HG03175 (cell line): ENCODE measurements around the gene SSRP1.

ENCODE experiments used
- ATAC-seq: cut with Tn5 transposase; IDR thresholded peaks from one replicate; pipeline ENCODE4 v1.9.1; 2021; ENCODE audit warnings: mild to moderate bottlenecking, moderate library complexity; ENCODE audit not compliant: unreplicated experiment

Gene SSRP1

GRCh38 chr11:57359896-57360690 lies 24.4 kb upstream of the SSRP1 start:
- no peak for ATAC-seq

DNA sequence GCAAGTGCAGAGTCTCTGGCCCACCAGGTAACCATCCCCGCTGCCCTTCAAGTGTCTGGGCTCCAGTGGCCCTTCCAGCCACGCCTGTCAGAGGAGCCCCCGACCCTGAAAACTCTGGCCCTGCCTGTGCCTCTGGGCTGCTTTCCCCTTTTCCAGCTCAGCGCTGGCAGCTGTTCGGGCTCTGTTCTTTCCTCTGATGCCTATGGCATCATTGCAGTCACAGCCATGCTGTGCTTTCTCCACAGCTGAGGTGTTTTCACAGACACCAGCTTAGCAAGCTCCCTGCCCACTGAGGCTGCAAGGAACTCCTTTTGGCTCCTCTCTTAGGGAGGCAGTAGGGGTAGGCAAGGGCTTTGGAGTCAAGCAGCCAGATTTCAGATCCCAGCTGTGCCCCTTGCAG lies 23.7 kb upstream of the SSRP1 start:
- no peak for ATAC-seq

- no peak for ATAC-seq
Observed at GRCh38 chr11:57358991-57359390, 23.3 kb upstream of the SSRP1 start.

GRCh38 chr11:57358543-57358961 lies 22.9 kb upstream of the SSRP1 start:
- ATAC-seq = no peak

DNA sequence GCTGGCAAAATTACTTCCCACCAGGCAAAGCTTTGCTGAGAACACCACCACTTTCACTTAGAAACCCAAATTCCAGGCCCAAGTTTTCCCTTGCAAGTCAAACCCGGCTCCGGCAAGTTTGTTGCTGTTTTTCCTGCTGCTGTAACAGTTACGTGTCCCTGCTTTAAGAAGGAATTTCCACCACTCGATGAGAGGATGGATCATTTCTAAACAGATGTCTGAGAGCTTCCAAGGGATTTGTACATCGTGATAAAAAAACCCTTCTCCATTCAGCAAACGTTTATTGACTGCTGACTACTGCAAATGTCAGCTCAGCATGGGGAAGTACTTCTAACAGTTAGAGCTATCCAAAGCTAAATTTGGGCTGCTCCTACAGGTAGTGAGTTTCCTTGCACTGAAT lies 22.2 kb upstream of the SSRP1 start:
- no peak for ATAC-seq

- ATAC-seq = no peak
Observed at GRCh38 chr11:57357310-57357709, 21.6 kb upstream of the SSRP1 start.

DNA sequence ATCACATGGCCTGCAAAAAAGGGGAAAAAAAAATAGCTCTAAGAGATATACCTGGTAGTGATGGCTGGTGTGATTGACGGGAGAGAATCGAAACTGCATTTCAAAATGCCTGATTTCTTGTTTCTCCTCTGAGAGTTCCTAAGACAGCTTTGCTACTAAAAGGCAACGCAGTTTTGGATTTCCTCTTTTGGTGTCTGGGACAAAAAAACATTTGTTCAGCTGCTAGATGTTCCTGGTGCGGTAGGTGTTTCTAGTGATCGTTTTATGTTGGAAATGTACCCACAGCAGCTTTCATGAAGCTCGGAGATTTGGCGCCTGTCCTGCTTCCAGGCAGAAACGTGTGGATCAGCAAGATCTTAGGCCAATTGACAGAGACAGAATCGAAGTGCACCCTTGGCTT lies 20.6 kb upstream of the SSRP1 start:
- no peak for ATAC-seq

- ATAC-seq = no peak
Observed at GRCh38 chr11:57354699-57355098, 19.0 kb upstream of the SSRP1 start.

DNA sequence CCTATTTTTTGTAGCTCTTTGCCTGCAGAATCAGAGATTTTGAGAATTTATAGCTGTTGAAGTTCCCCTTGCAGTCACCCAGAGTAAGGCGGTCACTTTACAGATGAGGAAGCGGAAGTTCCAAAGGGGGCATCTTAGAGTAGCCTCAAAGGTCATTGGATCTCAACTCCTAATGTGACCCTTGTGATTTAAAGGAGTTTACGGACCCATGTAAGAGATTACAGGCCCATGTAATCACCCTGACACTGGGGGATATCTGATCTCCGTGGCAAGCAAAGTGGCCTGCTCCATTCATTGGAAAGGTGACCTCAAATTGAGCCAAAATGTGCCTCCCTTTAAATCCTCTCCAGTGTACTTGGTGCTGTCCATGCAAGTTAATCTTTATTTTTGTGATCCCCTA lies 18.2 kb upstream of the SSRP1 start:
- no peak for ATAC-seq

- ATAC-seq = no peak
Observed at GRCh38 chr11:57353446-57353845, 17.8 kb upstream of the SSRP1 start.

- no peak for ATAC-seq
Observed at GRCh38 chr11:57353036-57353435, 17.3 kb upstream of the SSRP1 start.

GRCh38 chr11:57349491-57350274 lies 14.0 kb upstream of the SSRP1 start:
- ATAC-seq = no peak

DNA sequence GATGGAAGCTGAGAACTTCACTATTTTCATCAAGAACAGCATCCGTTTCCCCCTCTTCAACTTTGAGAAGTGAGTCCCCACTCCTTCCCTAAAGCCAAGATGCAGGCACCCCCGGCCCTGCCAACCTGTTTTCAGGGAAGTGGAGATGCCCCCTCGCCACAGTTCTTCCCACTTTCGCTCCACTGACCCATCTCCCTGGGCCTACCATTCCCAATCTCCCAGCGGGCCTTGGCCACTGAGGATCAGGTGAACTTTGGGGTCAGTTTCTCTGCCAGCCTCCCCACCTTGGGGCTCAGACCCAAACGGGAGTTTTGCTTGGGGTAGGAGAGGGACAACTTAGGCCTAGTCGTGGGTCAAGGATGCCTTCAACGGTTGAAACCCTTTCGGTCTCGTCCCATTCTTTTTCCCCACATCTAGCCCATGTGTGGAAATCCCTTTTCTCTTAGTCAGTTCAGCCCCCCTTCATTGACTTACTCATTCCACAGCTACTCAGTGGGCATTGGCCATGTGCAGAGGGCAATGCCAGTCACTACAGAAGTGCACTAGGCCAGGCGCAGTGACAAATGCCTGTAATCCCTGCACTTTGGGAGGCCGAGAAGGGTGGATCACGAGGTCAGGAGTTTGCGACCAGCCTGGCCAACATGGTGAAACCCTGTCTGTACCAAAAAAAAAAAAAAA lies 13.1 kb upstream of the SSRP1 start:
- no peak for ATAC-seq

GRCh38 chr11:57348052-57348451 lies 12.4 kb upstream of the SSRP1 start:
- ATAC-seq = no peak

- ATAC-seq = no peak
Observed at GRCh38 chr11:57347336-57347735, 11.6 kb upstream of the SSRP1 start.

DNA sequence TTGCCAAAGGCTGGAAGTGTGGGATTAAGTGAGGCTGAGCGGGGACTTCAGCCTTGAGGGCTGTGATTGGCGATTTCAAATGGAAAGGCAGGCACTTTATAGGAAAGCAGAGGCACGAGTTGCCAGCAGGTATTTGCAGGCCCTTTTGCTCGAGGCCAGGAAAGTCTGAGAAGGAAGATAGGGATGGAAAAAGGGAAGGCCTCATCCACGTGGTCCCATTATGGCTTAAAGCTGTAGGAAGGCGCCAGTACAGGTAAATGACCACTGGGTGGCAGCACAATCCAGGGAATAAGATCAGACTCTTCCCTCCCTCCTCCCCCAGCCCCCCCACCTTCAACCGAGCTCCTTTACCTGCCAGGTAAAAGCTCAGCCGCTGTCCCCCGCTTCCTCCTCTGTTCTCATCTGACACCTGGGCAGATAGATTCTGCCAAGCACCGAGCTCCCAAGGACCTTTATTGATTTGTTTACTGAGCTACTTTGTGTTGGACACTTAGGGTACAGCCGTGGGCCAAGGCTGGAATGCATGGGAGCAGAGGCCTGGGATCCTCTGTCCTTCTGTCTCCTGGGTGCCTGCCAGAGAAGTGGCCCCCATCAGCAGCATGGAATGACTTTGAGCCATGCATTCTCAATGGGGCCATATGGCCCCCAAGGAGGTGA lies 10.0 kb upstream of the SSRP1 start:
- peak; percentile 59 for ATAC-seq

DNA sequence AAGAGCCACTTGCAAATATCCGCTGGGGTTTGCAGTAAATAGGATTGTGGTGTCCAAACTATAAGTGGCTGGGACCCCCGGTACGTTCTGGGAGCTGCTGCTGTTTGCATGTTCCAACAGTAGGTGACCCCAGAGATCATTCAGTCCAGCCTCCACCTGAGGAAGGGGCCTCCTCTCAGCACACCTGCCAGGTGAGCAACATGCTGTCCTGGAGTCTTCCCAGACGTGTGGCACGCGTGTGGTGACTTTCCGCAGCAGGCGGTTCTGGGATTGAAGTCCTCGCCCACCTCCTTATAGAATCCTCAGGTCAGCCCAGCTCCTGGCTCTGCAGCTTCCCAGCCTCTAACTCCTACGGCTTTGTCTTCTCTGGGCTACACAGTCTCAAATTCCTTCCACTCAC lies 9.1 kb upstream of the SSRP1 start:
- ATAC-seq = no peak

DNA sequence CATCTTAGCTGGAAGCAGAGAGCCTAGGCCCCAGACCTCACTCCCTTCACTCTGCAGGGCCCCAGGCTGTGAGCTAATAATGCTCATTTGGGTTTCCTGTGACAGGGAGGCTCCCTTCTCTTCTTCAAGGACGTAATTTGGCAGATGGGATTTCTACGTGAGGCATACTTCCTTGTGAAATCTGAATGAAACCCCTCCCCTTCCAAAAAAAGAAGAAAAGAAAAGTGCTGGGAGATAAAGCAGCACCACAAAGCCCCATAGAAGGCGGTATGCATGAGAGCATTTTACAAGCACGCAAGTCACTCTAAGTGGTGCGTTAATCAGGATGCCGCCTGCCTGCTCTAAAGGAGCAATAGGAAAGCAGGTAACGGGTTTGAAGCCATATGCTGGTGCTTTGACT lies 8.1 kb upstream of the SSRP1 start:
- no peak for ATAC-seq

DNA sequence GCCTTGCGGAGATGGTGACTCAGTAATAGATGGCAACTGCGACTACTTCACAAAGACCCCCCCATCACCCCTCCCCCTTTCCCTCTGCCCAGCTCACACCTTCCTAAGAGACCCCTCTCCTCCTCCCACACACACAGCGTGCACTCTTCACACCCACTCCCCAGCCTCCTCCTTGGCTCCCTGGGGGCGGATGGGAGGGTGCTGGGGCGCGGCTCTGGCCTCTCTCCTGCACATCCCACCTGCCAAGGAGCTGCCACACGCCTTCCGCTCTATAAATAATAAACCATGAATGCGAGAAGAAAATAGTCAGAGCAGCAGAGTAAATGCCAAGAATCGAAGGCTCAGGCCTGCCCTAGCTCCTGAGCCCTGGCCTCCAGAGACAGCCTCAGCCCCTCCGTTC lies 7.0 kb upstream of the SSRP1 start:
- ATAC-seq = no peak

- peak; percentile 47 for ATAC-seq
Observed at GRCh38 chr11:57341250-57341808, 5.6 kb upstream of the SSRP1 start.

DNA sequence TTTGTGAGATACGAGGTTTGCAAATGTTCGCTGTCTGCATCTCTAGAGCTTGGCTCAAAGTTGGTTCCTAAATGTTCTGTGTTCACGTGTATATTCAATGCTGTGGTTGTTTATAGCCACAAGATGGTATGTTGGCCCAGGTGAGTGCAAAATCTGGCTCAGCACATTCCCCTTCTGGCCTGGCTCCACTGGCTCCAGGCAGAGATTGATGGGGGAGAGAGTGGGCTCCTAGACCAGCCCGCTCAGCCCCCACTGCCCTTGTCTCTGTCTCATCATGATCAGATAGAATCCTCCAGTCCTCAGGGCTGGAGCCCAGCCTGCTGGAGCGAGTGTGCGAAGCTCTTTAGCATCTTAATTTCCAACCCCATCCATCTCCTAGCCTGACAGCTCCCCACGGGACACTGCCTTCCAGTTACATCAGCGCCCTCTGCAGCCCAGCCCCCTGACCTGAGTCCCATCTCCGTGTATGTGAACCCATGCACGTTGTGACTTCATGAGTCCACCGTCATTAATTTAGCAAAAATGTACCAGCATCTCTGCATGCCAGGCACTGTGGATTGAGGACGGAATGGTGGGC lies 4.4 kb upstream of the SSRP1 start:
- no peak for ATAC-seq
